Subcutaneous adipose tissue (tissue), 4 donors: ENCODE measurements around the gene RNF41. TPM values are rescaled to one million over a fixed set of nuclear protein-coding genes. Genes with fewer than 3 reads are reported as not detected.

Experiments used
- CTCF ChIP-seq: fragments of 450-650 bp; IDR thresholded peaks from one replicate; pipeline ENCODE4 v1.5.1; 2016; ENCODE audit warnings: low read depth, mild to moderate bottlenecking, control low read depth, antibody characterized with exemption, moderate library complexity
- total RNA-seq, 4 donors: library from RNA; depleted of rRNA; stranded (reverse); fragments of >200 nt; gene quantifications; one replicate each; pipeline ENCODE4 v1.1.0, GENCODE V29; 2016

RNF41 gene
- total RNA-seq, 4 donors from 2014 or later = 64.3 to 101 (median 84.9) TPM

DNA sequence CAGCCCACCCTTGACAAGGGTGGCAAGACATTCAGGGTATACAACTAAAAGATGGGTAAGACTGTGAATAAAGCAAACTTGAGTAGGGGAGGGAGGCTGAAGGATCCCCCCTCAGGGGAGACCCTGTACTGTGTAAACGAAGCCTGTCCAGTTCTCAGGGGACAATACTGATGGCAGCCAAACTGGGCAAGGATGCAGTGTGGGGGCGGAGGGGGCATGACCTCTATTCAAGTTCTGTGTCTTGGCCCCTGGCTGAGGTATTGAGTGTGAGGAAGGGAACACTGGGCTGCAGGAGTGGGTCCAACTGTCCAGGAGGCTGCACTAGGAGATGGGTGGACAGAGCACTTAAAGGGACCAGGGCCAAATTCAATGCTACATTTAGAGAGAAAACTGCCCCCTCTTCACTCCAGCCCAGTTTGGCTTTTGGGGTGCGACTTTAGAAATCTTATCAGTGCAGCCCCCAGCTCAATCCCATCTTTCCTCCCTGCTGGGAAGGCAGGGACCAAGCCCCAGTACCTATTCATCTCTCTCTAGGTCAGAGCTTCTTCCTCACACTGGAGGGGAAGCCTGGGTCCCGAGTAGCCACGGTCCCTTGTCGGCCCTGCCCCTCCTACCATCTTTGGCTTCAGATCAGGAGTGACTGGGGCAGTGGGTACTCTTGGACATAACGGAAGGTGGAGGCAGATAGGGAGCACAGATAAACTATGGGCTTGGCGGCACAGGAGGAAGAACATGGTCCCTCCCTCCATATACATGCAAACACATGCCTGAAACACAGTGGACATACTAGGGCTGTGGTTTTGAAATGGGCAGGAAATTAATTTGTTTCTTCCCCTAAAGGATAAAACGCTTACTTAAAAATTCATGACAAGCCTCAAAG, 19.9 kb upstream of the RNF41 start:
- no peak for TF ChIP-seq CTCF

DNA sequence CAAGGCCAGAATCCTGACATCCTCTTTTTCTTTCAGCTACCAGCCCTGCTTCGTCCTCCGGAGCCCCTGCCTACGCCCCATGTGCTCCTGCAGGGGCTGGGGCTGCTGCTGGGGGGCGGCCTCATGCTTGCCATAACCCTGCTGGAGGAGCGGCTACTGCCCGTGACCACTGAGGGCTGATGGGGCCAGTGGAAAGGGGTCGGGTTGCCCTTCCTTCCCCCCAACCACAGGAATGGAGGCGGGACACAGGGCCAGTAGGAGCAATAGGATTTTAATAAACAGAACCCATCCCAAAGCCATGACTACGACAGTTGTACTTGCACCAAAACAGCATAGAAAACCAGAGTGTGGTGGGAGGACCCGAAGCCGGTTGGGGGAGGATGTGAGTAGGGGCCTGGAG, 15.8 kb upstream of the RNF41 start:
- TF ChIP-seq CTCF = no peak

- no peak for TF ChIP-seq CTCF
Measured at GRCh38 chr12:56236985-56237384, 15.3 kb upstream of the RNF41 start.

GRCh38 chr12:56236091-56236490, 14.4 kb upstream of the RNF41 start:
- TF ChIP-seq CTCF = no peak

DNA sequence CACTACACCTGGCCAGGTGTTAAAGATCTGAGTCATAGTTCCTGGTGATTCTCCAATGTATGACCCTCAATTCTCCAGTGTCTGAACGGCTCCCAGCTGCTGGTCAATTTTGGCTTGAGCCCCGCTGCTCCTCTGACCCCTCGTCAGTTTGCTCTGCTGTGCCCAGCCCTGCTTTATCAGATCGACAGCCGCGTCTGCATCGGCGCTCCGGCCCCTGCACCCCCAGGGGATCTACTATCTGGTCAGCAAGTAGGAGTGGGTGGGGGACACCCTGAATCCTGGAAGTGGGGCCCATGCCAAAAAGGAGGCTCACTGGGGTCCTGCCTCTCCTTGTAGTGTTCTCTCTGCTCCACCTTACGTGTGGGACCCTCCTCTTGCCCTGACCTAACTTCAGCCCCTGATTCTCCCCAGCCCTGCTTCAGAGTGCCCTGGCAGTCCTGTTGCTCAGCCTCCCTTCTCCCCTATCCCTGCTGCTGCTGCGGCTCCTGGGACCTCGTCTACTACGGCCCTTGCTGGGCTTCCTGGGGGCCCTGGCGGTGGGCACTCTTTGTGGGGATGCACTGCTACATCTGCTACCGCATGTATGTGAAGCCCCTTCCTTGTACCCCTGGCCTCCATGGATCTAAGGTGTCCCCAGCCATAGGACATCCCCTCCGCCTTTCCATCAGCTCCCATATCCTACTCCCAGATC, 13.2 kb upstream of the RNF41 start:
- TF ChIP-seq CTCF = no peak

GRCh38 chr12:56231184-56231582, 9.5 kb upstream of the RNF41 start:
- no peak for TF ChIP-seq CTCF

DNA sequence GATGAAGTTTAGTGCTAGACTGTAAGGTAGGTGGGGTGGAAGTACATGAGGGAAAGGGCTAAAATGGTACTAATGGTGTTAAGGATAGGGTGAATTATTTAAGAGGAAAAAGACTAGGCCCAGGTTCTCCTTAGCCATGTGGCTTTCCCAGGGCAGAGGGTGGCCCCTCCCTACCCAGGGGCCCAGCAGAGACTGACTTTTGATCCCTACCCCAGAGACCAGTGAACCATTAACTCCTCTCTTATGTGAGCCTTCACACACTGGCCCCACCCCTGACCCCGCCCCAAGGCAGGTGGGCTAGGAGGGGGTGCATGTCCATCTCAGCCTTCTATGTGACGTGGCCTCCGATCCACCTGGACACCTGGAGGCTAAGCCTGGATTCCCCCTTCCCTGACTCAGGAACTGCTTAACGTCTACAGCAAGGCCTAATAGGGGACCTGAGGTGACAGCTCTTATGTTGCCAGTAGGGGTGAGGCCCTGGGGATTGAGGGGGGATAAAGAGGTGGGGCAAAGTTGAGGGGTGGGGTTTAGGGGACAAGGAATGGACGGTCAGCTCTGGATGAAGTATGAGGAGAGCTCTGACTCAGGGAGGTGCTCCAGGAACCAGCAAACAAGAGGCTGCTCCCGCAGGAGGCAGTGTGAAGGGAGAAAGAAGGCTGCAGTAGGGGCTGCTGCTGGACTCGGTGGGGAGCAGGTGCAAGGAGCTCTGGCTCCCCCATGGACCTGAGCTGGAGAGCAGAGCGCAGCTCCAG, 8.9 kb upstream of the RNF41 start:
- no peak for TF ChIP-seq CTCF
